ENCODE measurements around the gene DYRK4. TPM values are rescaled to one million over a fixed set of nuclear protein-coding genes. Genes with fewer than 3 reads are reported as not detected.
A peak's percentile ranks its signal among the peaks of the same experiment; 100 is the strongest.

DYRK4 gene
- total RNA-seq, 3 donors from 2014 or later (not counting 1 experiment from before 2014, with no cell fraction given) = 11.3 to 15.3 (median 14.2) TPM

DNA sequence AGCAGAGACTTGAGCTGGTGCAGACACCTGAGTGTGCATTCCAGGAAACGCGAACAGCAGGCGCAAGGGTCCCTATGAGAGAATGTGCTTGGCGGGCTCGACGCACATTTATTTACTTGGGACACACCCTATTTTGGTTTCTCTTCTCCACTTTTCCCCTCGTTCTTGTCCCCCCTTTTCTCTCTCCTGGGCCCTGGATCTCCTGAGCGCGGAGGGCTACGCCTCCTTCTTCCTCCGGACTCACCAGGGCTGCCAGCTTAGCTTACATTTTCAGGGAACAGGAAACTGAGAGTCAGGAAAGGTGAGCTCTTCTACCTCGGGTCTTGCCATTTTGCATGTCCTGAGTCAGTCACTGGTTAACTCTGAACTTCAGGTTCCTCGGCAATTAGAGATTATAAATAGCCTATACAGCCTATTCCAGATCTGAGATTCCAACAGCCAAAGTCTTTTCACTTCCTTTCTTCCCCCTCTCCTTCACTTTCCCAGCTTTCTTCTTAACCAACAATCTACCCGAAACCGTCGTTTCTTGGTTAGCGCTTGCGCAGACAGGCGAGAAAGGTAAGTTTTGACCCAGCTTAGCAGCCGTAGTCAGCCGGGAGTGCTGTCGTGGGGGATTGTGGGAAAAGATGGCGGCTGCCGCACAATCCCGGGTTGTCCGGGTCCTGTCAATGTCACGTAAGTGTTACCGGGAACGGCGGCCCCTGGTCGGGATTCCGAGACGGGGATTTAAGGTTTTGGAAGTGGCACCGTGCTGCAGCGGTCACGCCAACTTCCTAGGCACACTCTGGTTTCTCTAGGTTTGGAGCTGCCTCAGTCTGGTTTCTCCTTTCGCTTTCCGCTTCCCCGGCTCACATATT is 86.7 kb downstream of the DYRK4 start, which contains the start of the genes AKAP3 and NDUFA9:
Gene AKAP3, minus strand, starts transcription at position 551 of the 857 bp plus-strand sequence. CDS start 10,855 bp downstream, outside the sequence.
Gene NDUFA9, plus strand, starts transcription at position 614 of the 857 bp plus-strand sequence. Its CDS starts 13 bp downstream, at position 627.
- Mint-ChIP-seq H3K27me3 (ENCODE audit: low read depth in 2 of 2) (no peaks in the 10 kb centered on the region), H3K36me3 (no peaks in the 10 kb centered on the region), H3K4me1 (peaks cover 40 to 44% of the 10 kb centered on the region in 2 donors), H3K9me3 (no peaks in the 10 kb centered on the region), H3K4me3 (peak within 1 kb of the TSS; percentile 95), H3K27ac (peak within 1 kb of the TSS; percentile 92 to 98)
- intact Hi-C loops (cut with micrococcal nuclease) = no loop called here
- H3K9me3 ChIP-seq (ENCODE audit: control insufficient read depth, insufficient read depth, low read length) = no peaks in the 10 kb centered on the region
- TF ChIP-seq, protein P1, sequence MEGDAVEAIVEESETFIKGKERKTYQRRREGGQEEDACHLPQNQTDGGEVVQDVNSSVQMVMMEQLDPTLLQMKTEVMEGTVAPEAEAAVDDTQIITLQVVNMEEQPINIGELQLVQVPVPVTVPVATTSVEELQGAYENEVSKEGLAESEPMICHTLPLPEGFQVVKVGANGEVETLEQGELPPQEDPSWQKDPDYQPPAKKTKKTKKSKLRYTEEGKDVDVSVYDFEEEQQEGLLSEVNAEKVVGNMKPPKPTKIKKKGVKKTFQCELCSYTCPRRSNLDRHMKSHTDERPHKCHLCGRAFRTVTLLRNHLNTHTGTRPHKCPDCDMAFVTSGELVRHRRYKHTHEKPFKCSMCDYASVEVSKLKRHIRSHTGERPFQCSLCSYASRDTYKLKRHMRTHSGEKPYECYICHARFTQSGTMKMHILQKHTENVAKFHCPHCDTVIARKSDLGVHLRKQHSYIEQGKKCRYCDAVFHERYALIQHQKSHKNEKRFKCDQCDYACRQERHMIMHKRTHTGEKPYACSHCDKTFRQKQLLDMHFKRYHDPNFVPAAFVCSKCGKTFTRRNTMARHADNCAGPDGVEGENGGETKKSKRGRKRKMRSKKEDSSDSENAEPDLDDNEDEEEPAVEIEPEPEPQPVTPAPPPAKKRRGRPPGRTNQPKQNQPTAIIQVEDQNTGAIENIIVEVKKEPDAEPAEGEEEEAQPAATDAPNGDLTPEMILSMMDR (IDR thresholded peaks at IDR 0.05) = no peak
- H3K27ac ChIP-seq (ENCODE audit: low read length) = peak within 1 kb of the TSS; percentile 71
- H3K36me3 ChIP-seq (ENCODE audit: control insufficient read depth, insufficient read depth, low read length) = no peaks in the 10 kb centered on the region
- H3K4me1 ChIP-seq (ENCODE audit: control insufficient read depth, insufficient read depth, low read length) = peaks cover 7% of the 10 kb centered on the region
- H3K4me3 ChIP-seq (ENCODE audit: low read length) = peak within 1 kb of the TSS; percentile 64
- peak; percentile 70 to 89 for DNase-seq
- no peaks in the 10 kb centered on the region for H3K27me3 ChIP-seq (ENCODE audit: control insufficient read depth, insufficient read depth, low read length)
- WGBS (ENCODE audit: insufficient coverage) = 0% methylated on average over 39 of the region's 39 CpGs
- ATAC-seq = peak; percentile 93 to 98 (median 96)

DNA sequence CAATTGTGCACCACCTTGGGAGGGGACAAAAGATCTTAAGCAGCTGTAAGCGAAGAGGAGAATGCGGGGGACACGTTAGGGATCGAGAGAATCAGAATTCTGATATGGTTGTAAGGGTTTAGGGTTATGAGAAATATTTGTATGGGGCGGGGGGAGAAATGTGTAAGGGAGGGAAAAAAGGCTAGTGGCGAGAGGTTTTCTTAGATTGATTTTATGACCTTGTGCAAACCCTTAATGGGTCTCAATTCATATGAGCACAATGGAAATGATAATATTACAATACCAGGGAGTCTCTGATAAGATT is 87.3 kb downstream of the DYRK4 start:
- TF ChIP-seq, protein P1 (IDR thresholded peaks at IDR 0.05) = no peak

DNA sequence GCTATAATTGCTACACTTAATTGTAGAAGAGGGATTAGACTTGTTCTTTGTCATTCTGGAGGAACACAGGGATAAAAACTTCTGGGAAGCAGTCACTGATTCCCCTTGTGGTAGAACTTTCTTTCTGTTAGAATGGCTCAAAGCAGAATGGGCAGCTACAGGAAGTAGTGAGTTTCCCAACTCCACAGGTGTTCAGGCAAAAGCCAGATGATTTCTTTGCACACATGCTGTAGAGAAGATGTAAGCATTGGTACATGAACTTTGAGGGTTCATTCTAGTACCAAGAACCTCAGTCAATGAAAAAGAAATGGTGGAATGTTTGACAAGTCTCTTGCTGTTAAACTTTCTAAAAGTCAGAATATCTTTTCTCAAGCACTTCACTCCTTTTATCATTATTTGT is 91.2 kb downstream of the DYRK4 start:
- Histone ChIP-seq H3K36me3 (ENCODE audit: control insufficient read depth, insufficient read depth, low read length) (peaks cover 35% of the 10 kb centered on the region), H3K27ac (ENCODE audit: low read length) (no peak overlapping the region), H3K9me3 (ENCODE audit: control insufficient read depth, insufficient read depth, low read length) (no peaks in the 10 kb centered on the region), H3K4me1 (ENCODE audit: control insufficient read depth, insufficient read depth, low read length) (peaks cover 6% of the 10 kb centered on the region), H3K27me3 (ENCODE audit: control insufficient read depth, insufficient read depth, low read length) (no peaks in the 10 kb centered on the region), H3K4me3 (ENCODE audit: low read length) (no peak overlapping the region)
- ATAC-seq = no peak
- Mint-ChIP-seq H3K4me3 (no peak overlapping the region), H3K27me3 (ENCODE audit: low read depth in 2 of 2) (no peaks in the 10 kb centered on the region), H3K9me3 (no peaks in the 10 kb centered on the region), H3K27ac (no peak overlapping the region), H3K4me1 (peaks cover 41 to 45% of the 10 kb centered on the region in 2 donors), H3K36me3 (peaks cover 6% of the 10 kb centered on the region)
- intact Hi-C loops (cut with micrococcal nuclease) = no loop called here
- TF ChIP-seq, protein P1 (IDR thresholded peaks at IDR 0.05) = no peak
- no peak for DNase-seq

More for the DNA sequence above, 87.3 kb downstream of the DYRK4 start:
- H3K4me3 ChIP-seq (ENCODE audit: low read length) = peak overlapping the region; percentile 64
- H3K27ac Mint-ChIP-seq = peak overlapping the region; percentile 92 to 98
- H3K36me3 ChIP-seq (ENCODE audit: control insufficient read depth, insufficient read depth, low read length) = peaks cover 4% of the 10 kb centered on the region
- 0% methylated on average over 6 of the region's 6 CpGs for WGBS (ENCODE audit: insufficient coverage)
- no peaks in the 10 kb centered on the region for H3K27me3 Mint-ChIP-seq (ENCODE audit: low read depth in 2 of 2)
- DNase-seq (no peak), ATAC-seq (no peak)
- peaks cover 7% of the 10 kb centered on the region for H3K4me1 ChIP-seq (ENCODE audit: control insufficient read depth, insufficient read depth, low read length)
- no peaks in the 10 kb centered on the region for H3K27me3 ChIP-seq (ENCODE audit: control insufficient read depth, insufficient read depth, low read length)
- intact Hi-C loops (cut with micrococcal nuclease) = no loop called here
- H3K4me3 Mint-ChIP-seq = peak overlapping the region; percentile 95
- H3K36me3 Mint-ChIP-seq = no peaks in the 10 kb centered on the region
- no peaks in the 10 kb centered on the region for H3K9me3 Mint-ChIP-seq
- H3K9me3 ChIP-seq (ENCODE audit: control insufficient read depth, insufficient read depth, low read length) = no peaks in the 10 kb centered on the region
- H3K4me1 Mint-ChIP-seq = peaks cover 46 to 47% of the 10 kb centered on the region in 2 donors
- peak overlapping the region; percentile 71 for H3K27ac ChIP-seq (ENCODE audit: low read length)
